Stimulated activated CD4-positive, alpha-beta T cell treated with anti-CD3 and anti-CD28 coated beads, Interleukin-15, amount 100 ng/mL, for 1 hour (primary cell): Measurements from ENCODE around the gene WFIKKN1.

Source experiments
- DNase-seq, 2 donors: peaks; one replicate each; pipeline ENCODE4 v3.0.0-alpha.2; 2020; ENCODE audit warnings: low read depth in 1 of 2, low spot score in 1 of 2

WFIKKN1 gene

DNA sequence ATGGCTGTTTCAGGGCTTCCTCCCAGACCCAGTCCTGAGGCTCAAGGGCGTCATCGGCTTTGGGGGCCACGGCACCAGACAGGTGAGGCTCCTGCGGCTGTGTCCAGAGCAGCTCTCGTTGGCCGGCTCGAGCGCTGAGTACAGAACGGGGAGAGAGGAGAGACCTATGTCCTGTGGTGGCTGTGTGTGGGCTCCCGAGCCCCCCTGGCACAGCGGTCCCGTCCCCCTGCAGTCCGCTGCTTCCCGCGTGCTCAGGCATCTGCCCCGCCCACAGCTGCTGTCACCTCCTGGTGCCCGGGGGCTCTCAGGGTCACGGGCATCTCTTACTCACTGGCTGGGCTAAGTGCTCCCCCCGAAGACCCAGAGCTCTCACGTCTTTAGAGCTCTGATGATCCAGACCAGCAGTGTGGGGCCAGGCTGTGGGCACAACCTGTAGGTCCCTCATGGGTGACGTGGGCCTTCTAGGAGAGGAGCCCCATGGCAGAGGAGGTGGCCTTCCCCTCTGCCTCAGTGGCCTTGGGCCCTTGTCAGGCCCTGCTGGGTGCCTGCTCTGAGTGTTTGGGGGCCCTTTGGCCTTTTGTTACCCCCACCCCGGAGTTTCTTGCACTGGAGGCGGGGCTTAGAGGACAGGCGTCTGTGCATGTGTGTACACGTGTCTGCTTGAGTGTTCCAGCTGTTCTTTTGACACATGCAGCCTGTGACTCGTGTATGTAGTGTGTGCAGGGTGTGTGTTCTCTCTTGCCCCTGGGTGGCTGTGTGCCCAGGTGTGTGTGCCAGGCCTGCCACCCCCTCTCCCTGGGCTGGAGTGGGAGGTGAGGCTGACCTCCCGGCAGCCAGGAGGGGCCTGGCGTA lies 21.9 kb downstream of the WFIKKN1 start:
- DNase-seq: no peak

DNA sequence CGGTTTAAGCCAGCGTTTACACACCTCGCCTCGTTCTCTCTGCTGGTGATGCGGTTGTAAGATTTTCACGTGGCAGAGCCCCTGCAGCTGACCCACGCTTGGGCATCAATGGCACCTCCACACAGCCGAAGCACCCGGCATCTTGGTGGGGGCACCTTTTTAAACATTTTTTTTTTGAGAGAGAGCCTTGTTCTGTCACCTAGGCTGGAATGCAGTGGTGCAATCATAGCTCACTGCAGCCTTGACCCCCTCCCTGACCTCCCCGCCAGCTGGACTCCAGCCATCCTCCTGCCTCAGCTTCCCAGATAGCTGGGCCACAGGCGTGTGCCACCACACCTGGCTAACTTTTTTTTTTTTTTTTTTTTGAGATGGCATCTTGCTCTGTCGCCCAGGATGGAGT lies 23.2 kb downstream of the WFIKKN1 start:
- DNase-seq: no peak

DNA sequence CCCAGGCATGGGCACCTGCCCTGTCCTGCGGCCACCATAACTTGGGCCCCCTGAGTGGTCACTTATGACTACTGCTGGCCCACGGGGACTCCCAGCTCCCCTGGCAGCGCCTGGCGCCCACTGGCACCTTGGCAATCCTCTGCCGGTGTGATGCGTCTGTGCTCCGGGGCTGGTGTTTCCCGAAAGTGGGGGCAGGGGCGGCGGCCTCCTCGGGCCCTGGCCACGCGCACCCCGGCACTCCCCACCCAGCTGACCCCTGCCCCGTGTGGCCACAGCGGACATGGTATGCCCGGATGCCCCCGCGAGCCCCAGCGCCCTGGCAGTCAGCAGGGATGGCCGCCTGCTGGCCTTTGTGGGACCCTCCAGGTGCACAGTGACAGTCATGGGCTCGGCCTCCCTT lies 26.7 kb downstream of the WFIKKN1 start:
- no peak for DNase-seq

DNA sequence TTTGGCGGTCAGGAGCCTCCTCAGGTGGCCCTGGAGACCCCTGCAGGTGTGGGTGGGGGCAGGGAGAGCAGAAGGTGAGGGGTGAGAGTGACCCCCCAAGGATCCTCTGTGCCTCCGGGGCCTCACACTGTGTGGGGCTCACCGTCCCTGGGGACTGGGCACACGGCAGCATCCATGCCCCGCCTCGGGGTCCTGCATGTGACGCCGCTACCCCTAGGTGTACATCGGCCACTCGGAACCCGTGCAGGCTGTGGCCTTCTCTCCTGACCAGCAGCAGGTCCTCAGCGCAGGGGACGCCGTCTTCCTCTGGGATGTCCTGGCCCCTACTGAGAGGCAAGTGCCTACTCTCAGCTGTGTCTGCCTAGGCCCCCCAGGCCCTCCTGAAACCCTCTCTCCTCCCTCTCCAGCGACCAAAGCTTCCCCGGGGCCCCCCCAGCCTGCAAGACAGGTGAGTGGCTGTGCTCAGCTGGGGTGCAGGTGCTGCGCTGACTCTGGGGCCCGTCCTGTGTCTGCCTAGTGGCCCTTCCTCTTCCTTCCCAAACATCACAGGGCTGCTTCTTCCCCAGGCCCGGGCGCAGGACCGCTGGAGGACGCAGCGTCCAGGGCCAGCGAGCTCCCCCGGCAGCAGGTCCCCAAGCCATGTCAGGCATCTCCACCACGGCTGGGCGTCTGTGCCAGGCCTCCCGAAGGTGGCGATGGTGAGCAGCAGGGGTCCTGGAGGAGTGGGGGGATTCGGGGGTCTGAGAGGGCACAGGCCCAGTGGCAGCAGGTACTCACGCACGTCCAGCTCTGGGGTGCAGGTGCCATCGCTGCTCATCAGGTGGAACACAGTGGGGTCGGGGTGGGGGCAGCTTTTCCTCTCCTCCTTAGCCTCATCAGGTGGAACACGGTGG lies 28.1 kb downstream of the WFIKKN1 start:
- DNase-seq: no peak

DNA sequence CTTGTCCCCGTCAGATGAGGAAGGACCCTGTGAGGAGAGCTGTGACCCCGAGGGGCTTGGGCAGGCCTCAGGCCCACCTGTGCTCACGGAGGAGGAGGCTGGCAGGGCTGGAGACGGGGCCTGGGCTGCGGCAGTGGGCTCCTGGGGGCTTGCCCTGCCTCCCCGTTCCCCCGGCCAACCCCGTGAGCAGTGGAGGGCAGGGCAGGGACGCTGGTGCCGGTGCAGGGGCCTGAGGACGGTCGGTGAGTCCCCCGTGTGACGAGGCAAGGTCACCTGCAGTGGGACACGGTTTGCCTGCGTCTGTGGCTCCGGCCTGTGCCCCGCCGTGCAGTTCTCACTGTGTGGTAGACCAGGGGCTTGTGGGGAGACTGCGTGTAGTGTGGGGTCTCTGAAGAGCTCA lies 28.8 kb downstream of the WFIKKN1 start:
- DNase-seq: no peak

DNA sequence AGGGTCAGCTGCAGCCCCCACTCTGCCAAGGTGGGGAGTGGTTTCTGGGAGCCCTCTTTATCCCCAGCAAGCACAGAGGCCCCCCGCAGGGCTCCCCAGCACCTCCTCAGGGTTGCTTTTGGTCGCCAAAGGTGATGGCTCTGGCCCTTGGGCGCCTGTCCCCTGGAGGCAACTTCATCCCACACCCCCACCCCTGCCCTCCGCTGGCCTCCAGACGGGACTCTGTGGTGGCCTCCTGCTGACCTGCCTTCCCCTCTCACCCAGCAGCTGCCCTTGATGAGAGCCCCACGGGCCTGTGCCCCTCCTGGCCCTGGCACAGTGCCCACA lies 29.3 kb downstream of the WFIKKN1 start:
- no peak for DNase-seq

DNA sequence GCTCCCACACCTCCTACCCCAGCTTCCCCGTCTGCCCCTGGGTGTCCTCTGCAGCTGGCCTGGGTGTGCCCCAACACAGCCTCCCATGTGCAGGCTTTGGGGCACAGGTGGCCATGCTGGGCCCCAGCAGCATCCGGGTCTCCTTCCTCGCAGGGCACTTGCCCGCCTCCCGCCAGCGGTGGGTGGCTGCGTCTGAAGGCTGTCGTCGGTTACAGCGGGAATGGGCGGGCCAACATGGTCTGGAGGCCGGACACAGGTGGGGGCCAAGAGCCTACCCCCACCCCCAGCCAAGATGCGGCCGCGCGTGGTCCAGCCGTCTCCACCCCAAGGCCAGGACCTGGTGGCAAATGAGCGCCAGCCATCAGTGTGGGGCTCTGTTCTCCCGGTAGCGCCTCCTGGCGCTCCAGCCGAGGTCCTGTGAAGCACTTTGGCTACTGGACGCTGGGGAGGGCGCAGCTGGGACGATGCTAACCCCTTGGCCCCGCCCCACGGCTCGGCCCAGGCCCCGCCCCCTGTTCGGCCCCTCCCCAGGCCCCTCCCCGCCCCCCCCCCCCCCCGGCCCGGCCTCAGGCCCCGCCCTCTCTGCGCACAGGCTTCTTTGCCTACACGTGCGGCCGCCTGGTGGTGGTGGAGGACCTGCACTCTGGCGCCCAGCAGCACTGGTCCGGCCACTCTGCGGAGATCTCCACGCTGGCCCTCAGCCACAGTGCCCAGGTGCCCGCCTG lies 29.8 kb downstream of the WFIKKN1 start:
- peak; percentile 17 to 55 for DNase-seq

DNA sequence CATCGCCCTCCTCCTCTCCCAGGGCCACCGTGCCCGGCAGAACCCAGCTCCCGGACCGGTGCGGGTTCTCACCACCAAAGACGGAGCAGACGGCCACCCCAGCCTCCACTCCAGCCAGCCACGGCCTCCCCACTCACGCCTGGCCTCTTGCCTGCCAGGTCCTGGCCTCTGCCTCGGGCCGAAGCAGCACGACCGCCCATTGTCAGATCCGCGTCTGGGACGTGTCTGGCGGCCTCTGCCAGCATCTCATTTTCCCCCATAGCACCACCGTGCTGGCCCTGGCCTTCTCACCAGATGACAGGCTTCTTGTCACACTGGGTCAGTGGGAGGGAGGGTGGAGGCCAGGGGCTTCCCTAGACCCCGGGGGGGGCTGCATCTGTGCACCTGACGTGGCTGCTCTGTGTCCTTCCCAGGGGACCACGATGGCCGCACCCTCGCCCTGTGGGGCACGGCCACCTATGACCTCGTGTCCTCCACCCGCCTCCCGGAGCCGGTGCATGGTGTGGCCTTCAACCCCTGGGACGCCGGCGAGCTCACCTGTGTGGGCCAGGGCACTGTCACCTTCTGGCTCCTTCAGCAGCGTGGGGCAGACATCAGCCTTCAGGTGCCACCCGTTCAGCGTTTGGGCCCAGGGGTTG lies 30.5 kb downstream of the WFIKKN1 start:
- no peak for DNase-seq

DNA sequence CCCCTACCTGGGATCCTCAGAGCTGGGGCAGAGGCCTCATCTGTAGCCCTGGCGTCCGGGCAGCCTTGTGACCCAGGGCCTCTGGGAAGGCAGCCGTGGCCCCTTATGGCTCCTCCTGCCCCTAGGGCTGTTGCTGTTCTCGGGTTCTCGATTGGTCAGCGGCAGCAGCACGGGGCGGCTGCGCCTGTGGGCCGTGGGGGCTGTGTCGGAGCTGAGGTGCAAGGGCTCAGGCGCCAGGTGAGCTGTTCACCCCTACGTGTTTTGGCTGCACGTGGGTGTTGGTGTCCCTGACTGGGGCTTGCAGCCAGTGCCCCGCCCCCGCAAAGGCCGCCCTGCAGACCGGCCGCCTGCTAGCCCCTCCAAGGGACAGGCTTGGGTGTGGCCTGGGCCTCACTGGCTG lies 31.3 kb downstream of the WFIKKN1 start:
- DNase-seq: no peak

DNA sequence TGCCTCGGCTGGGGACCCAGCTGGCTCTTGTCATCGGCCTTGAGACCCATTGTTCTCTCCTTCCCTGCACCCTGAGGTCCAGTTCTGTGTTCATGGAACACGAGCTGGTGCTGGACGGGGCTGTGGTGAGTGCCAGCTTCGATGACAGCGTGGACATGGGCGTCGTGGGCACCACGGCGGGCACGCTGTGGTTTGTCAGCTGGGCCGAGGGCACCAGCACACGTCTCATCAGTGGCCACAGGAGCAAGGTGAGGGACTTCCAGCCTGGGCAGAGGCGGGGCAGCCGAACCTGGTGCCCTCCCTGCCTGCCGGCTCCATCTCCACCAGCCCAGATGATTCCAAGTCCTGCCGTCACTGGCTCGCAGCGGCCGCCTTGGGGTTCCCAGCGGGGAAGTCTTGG lies 31.8 kb downstream of the WFIKKN1 start:
- no peak for DNase-seq

DNA sequence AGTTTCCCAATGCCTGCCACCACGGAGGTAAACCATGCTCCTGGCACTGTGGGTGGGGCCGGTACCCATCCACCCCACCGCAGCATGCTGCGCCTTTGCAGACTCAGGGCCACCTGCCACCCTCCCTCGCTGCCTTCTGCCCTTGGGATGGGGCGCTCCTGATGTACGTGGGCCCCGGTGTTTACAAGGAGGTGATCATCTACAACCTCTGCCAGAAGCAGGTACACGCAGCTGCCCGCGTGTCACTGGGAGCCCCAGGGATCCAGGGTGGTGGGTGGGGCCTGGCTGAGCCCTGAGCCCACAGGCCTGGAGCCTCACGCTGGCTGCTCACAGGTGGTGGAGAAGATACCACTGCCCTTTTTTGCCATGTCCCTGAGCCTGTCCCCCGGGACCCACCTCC lies 35.8 kb downstream of the WFIKKN1 start:
- DNase-seq: no peak

DNA sequence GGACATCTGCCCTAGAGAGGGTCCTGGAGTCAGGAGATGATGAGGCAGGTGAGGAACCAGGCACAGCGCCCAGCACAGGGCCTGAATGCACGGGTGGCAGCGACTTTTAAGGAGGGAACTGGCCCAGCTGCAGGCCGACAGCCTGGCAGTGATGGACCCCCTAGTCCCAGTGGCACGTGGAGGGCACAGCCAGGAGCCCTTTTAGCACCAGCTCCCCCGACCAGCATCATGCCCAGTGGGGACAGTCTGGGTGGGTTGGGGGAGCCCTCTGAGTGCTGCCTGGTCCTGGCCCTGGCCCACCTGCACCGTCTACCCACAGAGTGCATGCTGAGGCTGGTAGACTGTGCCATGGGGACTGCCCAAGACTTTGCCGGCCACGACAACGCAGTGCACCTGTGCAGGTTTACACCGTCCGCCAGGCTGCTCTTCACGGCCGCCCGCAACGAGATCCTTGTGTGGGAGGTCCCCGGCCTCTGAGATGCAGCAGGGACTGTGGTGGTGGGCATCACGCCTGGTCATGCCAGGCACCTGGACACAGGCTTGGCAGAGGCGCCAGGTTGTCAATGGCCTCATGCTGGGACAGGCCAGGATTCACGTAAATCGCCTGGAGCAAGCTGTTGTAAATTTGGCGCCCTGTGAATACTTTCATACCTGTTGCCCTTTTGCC lies 36.5 kb downstream of the WFIKKN1 start:
- DNase-seq: no peak

DNA sequence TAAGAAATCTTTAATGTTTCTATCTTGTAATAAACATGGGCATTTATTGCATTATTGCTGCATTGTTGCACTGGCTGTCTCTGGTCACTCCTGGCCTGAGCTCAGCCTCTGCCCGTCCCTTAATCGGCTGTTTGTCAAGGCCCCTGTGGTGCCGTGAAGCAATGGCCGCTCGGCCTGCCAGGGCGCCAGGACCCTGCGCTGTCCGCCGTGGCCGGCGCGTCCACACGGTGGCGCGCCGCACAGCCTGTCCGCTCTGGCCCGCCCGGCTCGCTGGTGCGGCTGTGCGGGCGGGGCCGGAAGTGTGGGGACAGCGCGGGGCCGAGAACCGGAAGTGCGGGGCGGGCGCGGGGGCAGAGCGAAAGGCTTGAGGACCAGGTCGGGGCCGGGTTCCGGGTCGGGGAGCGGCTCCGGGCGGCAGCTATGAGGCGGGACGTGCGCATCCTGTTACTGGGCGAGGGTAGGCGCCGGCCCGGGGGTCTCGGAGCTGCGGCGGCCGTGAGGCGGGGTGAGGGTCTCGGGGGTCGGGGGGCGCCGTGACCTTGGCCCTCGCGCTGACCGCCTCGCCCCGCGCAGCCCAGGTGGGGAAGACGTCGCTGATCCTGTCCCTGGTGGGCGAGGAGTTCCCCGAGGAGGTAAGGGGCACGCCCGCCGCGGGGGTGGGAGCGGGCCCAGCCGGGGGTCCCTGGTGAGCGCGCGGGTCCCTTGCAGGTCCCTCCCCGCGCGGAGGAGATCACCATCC lies 37.2 kb downstream of the WFIKKN1 start, which contains the start of gene RHOT2:
Gene RHOT2, plus strand, starts transcription at position 353 of the 739 bp plus-strand sequence. Its CDS starts 68 bp downstream, at position 421.
- DNase-seq: peak; percentile 85 to 94

DNA sequence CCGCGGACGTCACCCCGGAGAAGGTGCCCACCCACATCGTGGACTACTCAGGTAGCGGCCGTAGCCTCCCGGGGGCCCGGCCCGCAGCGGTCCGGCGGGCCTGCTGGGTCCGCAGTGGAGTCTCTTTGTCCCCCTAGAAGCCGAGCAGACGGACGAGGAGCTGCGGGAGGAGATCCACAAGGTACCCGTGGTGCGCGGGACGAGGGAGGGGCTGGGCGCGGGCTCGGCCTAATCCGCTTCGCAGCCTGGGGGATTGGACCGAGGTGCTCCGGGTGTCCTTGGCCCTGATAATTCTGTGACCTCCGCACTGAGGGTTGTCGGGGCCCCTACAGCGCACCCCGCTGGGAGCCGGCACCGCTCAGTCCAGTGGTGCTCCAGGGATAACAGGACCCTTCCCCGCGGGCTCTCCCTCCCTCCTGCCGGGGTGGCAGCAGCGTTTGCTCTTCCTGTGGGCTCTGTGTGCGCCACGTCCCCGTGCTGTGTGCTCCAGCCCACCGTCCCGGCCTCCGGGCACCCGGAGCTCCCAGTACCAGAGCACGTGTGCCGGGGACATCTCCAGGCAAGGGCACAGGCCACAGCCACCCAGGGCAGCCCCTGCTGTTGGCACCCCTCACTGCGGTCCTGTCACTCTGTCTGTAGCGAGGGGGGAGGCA lies 37.9 kb downstream of the WFIKKN1 start:
- DNase-seq: no peak

DNA sequence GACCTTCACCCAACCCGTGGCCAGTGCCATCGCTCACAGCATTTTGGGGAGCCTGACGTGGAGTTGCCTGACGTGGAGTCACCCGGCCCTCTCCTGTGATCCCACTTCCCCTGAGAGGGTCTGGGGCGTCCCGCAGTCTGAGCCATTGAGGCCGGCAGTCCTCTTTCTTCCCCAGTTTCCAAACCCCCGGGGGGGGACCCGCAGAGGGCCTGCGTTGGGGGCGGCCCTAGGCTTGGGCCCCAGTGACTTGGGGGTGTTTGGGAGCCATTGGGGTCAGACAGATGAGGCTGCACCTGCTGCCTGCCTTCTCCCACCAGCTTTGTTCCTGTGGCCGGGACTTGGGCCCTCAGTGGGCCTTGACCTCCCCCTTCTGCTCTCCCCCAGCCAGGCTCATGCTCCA lies 38.9 kb downstream of the WFIKKN1 start:
- DNase-seq: no peak

DNA sequence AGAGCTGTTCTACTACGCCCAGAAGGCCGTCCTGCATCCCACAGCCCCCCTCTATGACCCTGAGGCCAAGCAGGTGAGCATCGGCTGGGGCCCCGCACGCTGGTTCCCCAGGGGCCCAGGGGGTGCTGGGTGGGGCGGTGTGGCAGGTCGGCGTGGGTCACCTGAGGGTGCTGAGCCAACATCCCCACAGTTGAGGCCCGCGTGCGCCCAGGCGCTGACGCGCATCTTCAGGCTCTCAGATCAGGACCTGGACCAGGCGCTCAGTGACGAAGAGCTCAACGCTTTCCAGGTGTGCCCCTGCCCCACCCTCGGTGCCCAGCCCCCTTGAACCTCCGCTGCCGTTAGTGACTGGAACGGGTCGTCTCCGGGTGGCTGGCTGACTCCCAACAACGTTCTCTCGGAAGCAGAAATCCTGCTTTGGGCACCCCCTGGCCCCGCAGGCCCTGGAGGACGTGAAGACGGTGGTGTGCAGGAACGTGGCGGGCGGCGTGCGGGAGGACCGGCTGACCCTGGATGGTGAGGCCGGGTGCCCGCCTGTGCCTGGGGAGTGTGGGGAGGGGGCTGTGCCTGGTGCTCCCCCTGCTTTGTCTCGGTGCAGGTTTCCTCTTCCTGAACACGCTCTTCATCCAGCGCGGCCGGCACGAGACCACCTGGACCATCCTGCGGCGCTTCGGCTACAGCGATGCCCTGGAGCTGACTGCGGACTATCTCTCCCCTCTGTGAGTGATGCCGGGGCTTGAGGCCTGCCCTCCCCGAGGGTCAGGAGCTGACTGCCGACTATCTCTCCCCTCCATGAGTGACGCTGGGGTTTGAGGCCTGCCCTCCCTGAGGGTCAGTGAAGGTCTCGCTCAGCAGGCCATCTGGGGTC lies 39.9 kb downstream of the WFIKKN1 start:
- no peak for DNase-seq

DNA sequence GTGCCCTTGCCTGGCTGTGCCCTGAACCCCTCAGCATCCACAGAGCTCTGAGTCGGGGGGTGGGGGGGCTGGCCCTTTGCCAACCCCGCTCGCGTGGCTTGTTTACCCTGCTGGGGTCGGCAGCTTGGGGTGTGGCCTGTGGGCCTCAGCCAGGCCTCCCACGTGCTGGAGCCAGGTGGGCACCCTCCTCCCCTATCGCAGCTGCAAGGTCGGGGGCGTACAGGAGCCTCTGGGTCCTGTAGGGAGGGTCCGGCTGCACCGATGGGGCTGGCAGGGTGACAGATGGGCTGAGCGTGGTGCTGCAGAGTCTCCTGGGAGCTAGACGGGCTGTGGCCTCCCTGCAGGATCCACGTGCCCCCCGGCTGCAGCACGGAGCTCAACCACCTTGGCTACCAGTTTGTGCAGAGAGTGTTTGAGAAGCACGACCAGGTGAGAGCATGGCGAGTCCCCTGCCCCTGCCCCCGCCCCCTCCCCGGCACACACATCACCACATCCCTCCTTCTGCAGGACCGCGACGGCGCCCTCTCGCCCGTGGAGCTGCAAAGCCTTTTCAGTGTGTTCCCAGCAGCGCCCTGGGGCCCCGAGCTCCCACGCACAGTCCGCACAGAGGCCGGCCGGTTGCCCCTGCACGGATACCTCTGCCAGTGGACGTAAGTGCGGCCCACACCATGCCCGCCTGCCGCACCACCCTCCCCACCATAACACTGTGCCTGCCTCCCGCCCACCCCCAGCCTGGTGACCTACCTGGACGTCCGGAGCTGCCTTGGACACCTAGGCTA lies 40.8 kb downstream of the WFIKKN1 start:
- DNase-seq: no peak

DNA sequence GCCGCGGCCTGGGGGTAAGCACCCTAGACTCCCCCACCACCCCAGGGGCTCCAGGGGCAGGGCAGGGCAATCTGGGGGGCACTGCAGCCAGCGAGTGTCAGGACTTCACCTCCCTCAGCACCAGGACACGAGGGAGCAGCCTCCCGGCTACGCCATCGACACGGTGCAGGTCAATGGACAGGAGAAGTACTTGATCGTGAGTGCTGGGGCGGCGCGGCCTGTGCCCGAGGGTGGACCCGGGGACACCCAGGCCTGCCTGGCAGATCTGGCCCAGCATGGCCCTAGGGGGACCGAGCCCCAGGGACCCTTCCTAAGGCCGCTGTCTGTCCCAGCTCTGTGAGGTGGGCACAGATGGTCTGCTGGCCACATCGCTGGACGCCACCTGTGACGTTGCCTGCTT lies 41.6 kb downstream of the WFIKKN1 start:
- DNase-seq: no peak
